Measurements from ENCODE around the gene IFI35. TPM values are rescaled to one million over a fixed set of nuclear protein-coding genes. Genes with fewer than 3 reads are reported as not detected.

IFI35 gene
- polyA plus RNA-seq, 1 of the 3 experiments (the other 2 are of a cell fraction), result 17.6 TPM

GRCh38 chr17:43025766-43026537 lies 19.4 kb downstream of the IFI35 start (continued):
- no peak for TF ChIP-seq SIN3A (IDR thresholded peaks at IDR 0.05; ENCODE audit: borderline replicate concordance, low read depth, low read length)
- no peak for TF ChIP-seq GATA2 (CRISPR knock-in tag; IDR thresholded peaks at IDR 0.05)

- Histone ChIP-seq H3K9me2 (no peaks in the 10 kb centered on the region), H3K4me1 (ENCODE audit: control insufficient read depth in 1 of 2, insufficient read depth in 2 of 2, low read depth in 1 of 2, low read length in 1 of 2) (peaks cover 0 to 5% of the 10 kb centered on the region in 2 experiments; a peak in 1 of 4 replicates), H3K4me2 (no peak overlapping the region), H3K27me3 (ENCODE audit: insufficient read depth) (no peaks in the 10 kb centered on the region), H3K36me3 (replicated peaks in 1 of 2; ENCODE audit: control insufficient read depth in 1 of 2, insufficient read depth in 2 of 2, low read length in 1 of 2) (no peaks in the 10 kb centered on the region), H3K27ac (ENCODE audit: low read depth in 2 of 2, low read length in 1 of 2) (no peak overlapping the region), H3K4me3 (ENCODE audit: low read depth in 2 of 2, low read length in 1 of 2) (no peak overlapping the region), H3K9ac (no peak overlapping the region), H2AFZ (ENCODE audit: low read depth) (no peak overlapping the region), H3F3A (replicated peaks; ENCODE audit: insufficient read depth) (peaks cover 6% of the 10 kb centered on the region), H3K9me3 (no peaks in the 10 kb centered on the region), H3K79me2 (ENCODE audit: insufficient read depth) (peaks cover 5% of the 10 kb centered on the region; the same call in 1 of the 2 replicates), H4K20me1 (ENCODE audit: insufficient read depth) (no peaks in the 10 kb centered on the region)
- ChIA-PET POLR2A (no interaction called here), CTCF (interaction anchor here (1.4 kb wide), 1 partner anchor 15 kb away, joined by 3 read pairs; no protein-coding TSS in a partner anchor)
- 89% methylated on average over 5 of the region's 5 CpGs for WGBS (ENCODE audit: low lambda C conversion rate)
- TF ChIP-seq POLR2AphosphoS5 (IDR thresholded peaks at IDR 0.05; ENCODE audit: low read depth, low read length), result no peak
- TF ChIP-seq USF1 (IDR thresholded peaks at IDR 0.05; ENCODE audit: borderline replicate concordance, low read depth), result no peak
- TF ChIP-seq IRF3 (IDR thresholded peaks at IDR 0.05; ENCODE audit: low read depth, low read length), result no peak
- TF ChIP-seq MEF2A (IDR thresholded peaks at IDR 0.05; ENCODE audit: borderline replicate concordance, low read depth), result no peak
- TF ChIP-seq ZBTB33 (IDR thresholded peaks at IDR 0.05; ENCODE audit: borderline replicate concordance, low read depth), result no peak
- TF ChIP-seq JUND (IDR thresholded peaks at IDR 0.05), result no peak
- no peak for DNase-seq
Observed at GRCh38 chr17:43026595-43026994, 20.0 kb downstream of the IFI35 start.

Measured in SK-N-SH (cell line).